Suprapubic skin (tissue), 4 donors: Measurements from ENCODE around the gene DNM3.

Experiments used
- EP300 ChIP-seq: sonication (generic); formaldehyde crosslinking; IDR thresholded peaks from one replicate; pipeline ENCODE4 v1.6.1; 2017; ENCODE audit warnings: antibody characterized with exemption
- POLR2A ChIP-seq, 2 donors: fragments of 450-650 bp; IDR thresholded peaks; one replicate each; pipeline ENCODE4 v1.6.1; 2017; ENCODE audit warnings: antibody characterized with exemption in 2 of 2, mild to moderate bottlenecking in 2 of 2, moderate library complexity in 2 of 2
- POLR2AphosphoS5 ChIP-seq, 3 donors: sonication (generic); formaldehyde crosslinking; IDR thresholded peaks; one replicate each; pipeline ENCODE4 v1.6.1; 2017; ENCODE audit warnings: antibody characterized with exemption in 3 of 3
- TF ChIP-seq, protein P1 (sequence below), 2 donors: fragments of 200-600 bp in 1 of 2; fragments of 450-650 bp in 1 of 2; sonication (generic) in 1 of 2; IDR thresholded peaks; one replicate each; pipeline ENCODE4 v1.5.1; 2016 to 2019; ENCODE audit warnings: antibody characterized with exemption in 2 of 2, mild to moderate bottlenecking in 1 of 2, moderate library complexity in 1 of 2

DNA sequence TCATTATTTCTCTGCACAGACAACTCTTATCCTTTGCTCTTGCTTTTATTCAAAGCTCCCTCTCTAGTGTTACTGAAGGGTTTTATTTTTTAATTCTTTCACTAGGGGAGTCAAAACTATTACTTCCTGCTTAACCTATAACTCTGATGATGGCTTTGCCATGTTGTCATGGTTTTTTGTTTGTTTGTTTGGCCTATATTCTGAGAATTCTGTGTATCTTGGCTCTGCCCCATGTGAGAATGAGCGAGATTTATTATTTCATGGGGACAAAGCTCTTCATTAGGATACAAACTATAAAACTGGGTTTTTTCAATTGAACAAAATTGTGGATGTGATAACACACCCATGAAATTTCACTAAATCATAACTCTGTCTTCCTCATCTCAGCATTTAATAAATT, 388.6 kb downstream of the DNM3 start:
- TF ChIP-seq POLR2A (IDR thresholded peaks at IDR 0.05) (no peak), POLR2AphosphoS5 (IDR thresholded peaks at IDR 0.05) (no peak), EP300 (no peak)
- TF ChIP-seq, protein P1, sequence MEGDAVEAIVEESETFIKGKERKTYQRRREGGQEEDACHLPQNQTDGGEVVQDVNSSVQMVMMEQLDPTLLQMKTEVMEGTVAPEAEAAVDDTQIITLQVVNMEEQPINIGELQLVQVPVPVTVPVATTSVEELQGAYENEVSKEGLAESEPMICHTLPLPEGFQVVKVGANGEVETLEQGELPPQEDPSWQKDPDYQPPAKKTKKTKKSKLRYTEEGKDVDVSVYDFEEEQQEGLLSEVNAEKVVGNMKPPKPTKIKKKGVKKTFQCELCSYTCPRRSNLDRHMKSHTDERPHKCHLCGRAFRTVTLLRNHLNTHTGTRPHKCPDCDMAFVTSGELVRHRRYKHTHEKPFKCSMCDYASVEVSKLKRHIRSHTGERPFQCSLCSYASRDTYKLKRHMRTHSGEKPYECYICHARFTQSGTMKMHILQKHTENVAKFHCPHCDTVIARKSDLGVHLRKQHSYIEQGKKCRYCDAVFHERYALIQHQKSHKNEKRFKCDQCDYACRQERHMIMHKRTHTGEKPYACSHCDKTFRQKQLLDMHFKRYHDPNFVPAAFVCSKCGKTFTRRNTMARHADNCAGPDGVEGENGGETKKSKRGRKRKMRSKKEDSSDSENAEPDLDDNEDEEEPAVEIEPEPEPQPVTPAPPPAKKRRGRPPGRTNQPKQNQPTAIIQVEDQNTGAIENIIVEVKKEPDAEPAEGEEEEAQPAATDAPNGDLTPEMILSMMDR (IDR thresholded peaks at IDR 0.05): no peak
